ENCODE data around the gene LRRD1.
"Not testable (repeated sequence)": the region's sequence is repeated elsewhere in the genome, so short reads cannot be mapped to it uniquely, and the experiment has no call there.

LRRD1 gene
- total RNA-seq, result 0 reads per million in 2 experiments

GRCh38 chr7:92178928-92179924 lies at the start of gene LRRD1:
TSS of gene LRRD1 (minus strand) at chr7:92179142. CDS start at chr7:92165202, 13,940 bp downstream.
- DNase-seq (ENCODE audit: low read depth), result peak; percentile 84

GRCh38 chr7:92228742-92229141 lies 49.8 kb upstream of the LRRD1 start:
- DNase-seq (ENCODE audit: low read depth), result no peak

DNA sequence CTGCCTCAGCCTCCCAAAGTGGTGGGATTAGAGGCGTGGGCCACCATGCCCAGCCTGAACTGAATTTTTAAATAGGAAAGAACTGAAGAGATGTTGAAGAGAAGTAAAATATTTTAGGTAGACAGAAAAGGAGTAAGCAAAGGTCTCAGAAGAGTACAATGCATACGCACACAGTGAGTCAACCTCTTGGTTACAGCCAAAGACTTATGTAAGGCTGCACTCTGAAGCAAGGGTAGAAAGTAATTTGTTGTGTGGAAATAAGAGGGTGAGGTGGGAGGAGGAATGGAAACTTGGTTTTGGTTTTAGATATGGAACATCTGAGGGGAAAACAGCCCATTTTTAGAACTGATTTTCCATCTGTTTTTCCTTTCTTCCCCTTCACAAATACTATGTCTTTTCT lies 49.2 kb upstream of the LRRD1 start:
- DNase-seq (ENCODE audit: low read depth), result no peak

DNA sequence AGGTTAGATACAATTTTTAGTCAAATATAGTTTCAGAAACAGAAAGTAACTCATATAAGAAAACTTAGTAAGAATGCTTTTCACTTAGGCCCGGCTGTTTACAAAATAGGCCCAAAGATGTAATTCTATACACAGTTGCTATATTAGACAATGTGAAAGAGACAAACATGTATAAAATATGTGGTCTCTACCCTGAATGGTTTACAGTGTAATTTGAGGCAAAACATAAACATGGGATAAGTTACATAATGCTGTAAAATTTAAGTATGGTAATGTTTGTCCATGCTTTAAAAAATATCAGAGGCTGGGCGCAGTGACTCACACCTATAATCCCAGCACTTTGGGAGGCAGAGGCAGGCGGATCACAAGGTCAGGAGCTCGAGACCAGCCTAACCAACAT lies 48.0 kb upstream of the LRRD1 start:
- no peak for DNase-seq (ENCODE audit: low read depth)

- DNase-seq (ENCODE audit: low read depth), result no peak
Measured at GRCh38 chr7:92221766-92222165, 42.8 kb upstream of the LRRD1 start.

- no peak for DNase-seq (ENCODE audit: low read depth)
Measured at GRCh38 chr7:92206672-92207071, 27.7 kb upstream of the LRRD1 start.

GRCh38 chr7:92205987-92206386 lies 27.0 kb upstream of the LRRD1 start:
- no peak for DNase-seq (ENCODE audit: low read depth)

GRCh38 chr7:92200791-92201190 lies 21.8 kb upstream of the LRRD1 start:
- DNase-seq (ENCODE audit: low read depth), result no peak

GRCh38 chr7:92192326-92192725 lies 13.4 kb upstream of the LRRD1 start:
- DNase-seq (ENCODE audit: low read depth), result no peak

DNA sequence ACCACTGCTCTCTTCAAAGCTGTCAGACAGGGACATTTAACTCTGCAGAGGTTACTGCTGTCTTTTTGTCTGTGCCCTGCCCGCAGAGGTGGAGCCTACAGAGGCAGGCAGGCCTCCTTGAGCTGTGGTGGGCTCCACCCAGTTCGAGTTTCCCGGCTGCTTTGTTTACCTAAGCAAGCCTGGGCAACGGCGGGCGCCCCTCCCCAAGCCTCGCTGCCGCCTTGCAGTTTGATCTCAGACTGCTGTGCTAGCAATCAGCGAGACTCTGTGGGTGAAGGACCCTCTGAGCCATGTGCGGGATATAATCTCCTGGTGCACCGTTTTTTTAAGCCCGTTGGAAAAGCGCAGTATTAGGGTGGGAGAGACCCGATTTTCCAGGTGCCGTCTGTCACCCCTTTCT lies 10.3 kb upstream of the LRRD1 start:
- not testable (repeated sequence) for DNase-seq (ENCODE audit: low read depth)

GRCh38 chr7:92184294-92184693 lies 5.4 kb upstream of the LRRD1 start:
- DNase-seq (ENCODE audit: low read depth), result not testable (repeated sequence)

DNA sequence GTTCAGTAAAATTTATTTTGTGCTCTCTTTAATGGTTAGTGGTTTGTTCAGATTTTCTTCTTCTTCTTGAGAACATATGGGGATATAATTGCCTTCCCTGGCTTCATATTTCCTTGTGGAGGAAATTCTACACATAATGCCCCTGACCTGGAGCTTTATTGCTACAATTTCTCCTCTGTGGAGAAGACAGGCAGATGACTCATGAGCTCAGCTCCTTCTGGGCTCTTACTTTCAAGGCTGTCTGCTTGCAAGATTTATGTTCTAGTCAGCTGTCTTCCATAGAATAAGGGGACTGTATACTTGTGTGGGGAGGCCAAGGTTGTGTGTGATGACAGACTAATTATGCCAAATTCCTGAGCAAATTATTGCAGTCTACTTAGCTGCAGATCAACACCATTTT lies 1.6 kb downstream of the LRRD1 start:
- DNase-seq (ENCODE audit: low read depth), result no peak

GRCh38 chr7:92169529-92169928 lies 9.4 kb downstream of the LRRD1 start:
- DNase-seq (ENCODE audit: low read depth), result not testable (repeated sequence)

GRCh38 chr7:92161271-92161670 lies 17.7 kb downstream of the LRRD1 start:
- no peak for DNase-seq (ENCODE audit: low read depth)

- no peak for DNase-seq (ENCODE audit: low read depth)
Measured at GRCh38 chr7:92158660-92159575, 20.0 kb downstream of the LRRD1 start.

DNA sequence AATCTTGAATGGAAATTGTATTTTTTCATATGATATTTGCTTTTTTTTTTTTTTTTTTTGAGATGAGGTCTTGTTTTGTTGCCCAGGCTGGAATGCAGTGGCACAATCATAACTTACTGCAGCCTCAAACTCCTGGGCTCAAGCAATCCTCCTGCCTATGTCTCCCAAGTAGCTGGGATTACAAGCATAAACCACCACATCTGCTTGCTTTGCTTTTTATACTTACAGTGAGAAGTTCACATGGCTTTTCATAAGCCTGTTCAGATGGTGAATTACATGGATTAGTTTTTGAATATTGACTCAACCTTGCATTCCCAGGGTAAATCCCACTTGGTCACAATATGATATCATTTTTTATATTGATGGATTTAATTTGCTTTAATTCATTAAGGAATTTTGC lies 22.0 kb downstream of the LRRD1 start:
- DNase-seq (ENCODE audit: low read depth), result no peak

- no peak for DNase-seq (ENCODE audit: low read depth)
Measured at GRCh38 chr7:92155108-92155739, 23.7 kb downstream of the LRRD1 start.

- no peak for DNase-seq (ENCODE audit: low read depth)
Measured at GRCh38 chr7:92150450-92151017, 28.4 kb downstream of the LRRD1 start.

DNA sequence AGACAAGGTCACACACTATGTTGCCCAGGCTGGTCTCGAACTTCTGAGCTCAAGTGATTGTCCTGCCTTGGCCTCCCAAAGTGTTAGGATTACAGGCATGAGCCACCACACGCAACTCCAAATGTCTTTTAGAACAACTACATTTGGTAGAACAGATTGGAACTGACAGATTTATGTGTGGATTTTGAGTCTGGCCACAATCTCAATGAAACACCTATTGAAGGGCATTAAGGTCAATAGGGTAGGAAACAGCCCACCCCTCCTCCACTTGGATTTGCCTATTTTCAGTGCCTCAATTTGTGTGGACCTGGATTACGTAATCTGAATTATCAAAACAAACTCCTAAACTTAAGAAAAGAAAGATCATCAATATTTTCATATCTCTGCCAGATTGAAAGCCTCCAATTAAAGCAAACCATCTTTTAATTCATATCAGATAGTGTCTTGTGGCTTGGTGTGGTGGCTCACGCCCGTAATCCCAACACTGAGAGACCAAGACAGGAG lies 29.2 kb downstream of the LRRD1 start:
- DNase-seq (ENCODE audit: low read depth), result no peak

GRCh38 chr7:92143192-92143880 lies 35.6 kb downstream of the LRRD1 start:
- not testable (repeated sequence) for DNase-seq (ENCODE audit: low read depth)

DNA sequence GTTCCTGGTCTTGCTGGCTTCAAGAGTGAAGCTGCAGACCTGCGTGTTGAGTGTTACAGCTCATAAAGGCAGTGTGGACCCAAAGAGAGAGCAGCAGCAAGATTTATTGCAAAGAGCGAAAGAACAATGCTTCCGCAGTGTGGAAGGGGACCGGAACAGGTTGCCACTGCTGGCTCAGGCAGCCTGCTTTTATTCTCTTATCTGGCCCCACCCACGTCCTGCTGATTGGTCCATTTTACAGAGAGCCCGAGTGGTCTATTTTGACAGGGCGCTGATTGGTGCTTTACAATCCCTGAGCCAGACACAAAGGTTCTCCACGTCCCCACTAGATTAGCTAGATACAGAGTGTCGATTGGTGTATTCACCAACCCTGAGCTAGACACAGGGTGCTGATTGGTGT lies 36.2 kb downstream of the LRRD1 start:
- DNase-seq (ENCODE audit: low read depth), result not testable (repeated sequence)
